ENCODE results near the gene HAPLN3. TPM values are rescaled to one million over a fixed set of nuclear protein-coding genes. Genes with fewer than 3 reads are reported as not detected.
A peak's percentile ranks its signal among the peaks of the same experiment; 100 is the strongest.

Gene HAPLN3
- total RNA-seq, 1 experiment from 2014 or later: 2.4 TPM

DNA sequence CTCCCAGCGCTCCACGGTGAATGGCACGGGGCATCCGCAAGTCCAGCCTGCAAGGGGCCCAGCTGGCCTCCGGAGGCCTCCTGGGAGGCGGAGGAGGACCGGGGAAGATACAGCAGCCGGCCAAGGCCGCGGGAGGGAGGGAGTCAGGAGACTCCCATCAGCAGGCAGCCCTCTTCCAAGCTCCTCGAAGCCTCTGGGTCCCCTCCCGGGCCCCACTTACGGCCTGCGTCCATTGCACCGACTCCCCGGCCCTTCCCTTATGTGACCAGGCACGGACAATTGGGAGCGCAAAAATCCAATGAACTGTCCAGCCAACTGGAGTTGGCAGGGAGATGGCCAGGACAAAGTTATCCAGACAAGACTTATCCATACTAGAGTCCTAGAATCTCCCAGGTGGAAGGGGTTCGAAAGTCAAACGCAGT, 17.2 kb upstream of the HAPLN3 start:
- DNase-seq: no peak
- ChIA-PET POLR2A (ENCODE audit: unreplicated experiment) (no interaction called here), CTCF (no interaction called here)
- H3K4me2 ChIP-seq: peak overlapping the region; percentile 95
- peak overlapping the region; percentile 81 for H2AFZ ChIP-seq
- no peaks in the 10 kb centered on the region for H3K9me2 ChIP-seq (ENCODE audit: insufficient read depth)
- H3K9me3 ChIP-seq (ENCODE audit: insufficient read depth, low read depth): no peaks in the 10 kb centered on the region
- H4K20me1 ChIP-seq (ENCODE audit: insufficient read depth): no peaks in the 10 kb centered on the region
- no peaks in the 10 kb centered on the region for H3K36me3 ChIP-seq (ENCODE audit: low read depth)
- H3K4me1 ChIP-seq (replicated peaks; ENCODE audit: insufficient read depth): peaks cover 20% of the 10 kb centered on the region
- H3K79me2 ChIP-seq (ENCODE audit: low read depth): no peaks in the 10 kb centered on the region
- TF ChIP-seq, protein P1, sequence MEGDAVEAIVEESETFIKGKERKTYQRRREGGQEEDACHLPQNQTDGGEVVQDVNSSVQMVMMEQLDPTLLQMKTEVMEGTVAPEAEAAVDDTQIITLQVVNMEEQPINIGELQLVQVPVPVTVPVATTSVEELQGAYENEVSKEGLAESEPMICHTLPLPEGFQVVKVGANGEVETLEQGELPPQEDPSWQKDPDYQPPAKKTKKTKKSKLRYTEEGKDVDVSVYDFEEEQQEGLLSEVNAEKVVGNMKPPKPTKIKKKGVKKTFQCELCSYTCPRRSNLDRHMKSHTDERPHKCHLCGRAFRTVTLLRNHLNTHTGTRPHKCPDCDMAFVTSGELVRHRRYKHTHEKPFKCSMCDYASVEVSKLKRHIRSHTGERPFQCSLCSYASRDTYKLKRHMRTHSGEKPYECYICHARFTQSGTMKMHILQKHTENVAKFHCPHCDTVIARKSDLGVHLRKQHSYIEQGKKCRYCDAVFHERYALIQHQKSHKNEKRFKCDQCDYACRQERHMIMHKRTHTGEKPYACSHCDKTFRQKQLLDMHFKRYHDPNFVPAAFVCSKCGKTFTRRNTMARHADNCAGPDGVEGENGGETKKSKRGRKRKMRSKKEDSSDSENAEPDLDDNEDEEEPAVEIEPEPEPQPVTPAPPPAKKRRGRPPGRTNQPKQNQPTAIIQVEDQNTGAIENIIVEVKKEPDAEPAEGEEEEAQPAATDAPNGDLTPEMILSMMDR (conservative IDR thresholded peaks at IDR 0.05): no peak
- no peak for TF ChIP-seq EZH2 (IDR thresholded peaks at IDR 0.05; ENCODE audit: low read depth)
- H3F3A ChIP-seq (ENCODE audit: insufficient read depth, low read depth): peaks cover 5% of the 10 kb centered on the region
- intact Hi-C loops (cut with micrococcal nuclease; ENCODE audit: unreplicated experiment): no loop called here
- no TSS peak for BruUV-seq (replicated peaks)
- no peak overlapping the region for H3K27ac ChIP-seq
- no peaks in the 10 kb centered on the region for H3K27me3 ChIP-seq (ENCODE audit: insufficient read depth, low read depth)
- H3K4me3 ChIP-seq: peak overlapping the region; percentile 80

DNA sequence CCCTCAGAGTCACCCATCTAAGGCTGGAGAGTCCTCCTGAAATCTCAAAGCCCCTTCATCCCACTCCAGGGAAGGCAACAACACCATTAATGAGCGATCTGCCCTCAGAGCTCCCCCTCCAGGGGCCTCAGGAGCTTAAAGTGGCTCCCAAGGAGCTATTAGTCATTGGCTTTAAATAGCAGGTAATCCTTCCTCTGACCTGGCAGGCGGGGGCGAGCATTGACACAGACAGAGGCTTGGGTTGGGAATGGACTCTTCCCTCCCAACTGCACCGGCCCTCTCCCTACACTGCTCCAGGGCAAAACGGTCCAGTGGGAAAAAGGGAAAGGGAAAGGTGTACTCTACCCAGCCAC, 16.4 kb upstream of the HAPLN3 start:
- H3K4me1 ChIP-seq (replicated peaks; ENCODE audit: insufficient read depth): peaks cover 20% of the 10 kb centered on the region
- no peak for TF ChIP-seq EZH2 (IDR thresholded peaks at IDR 0.05; ENCODE audit: low read depth)
- TF ChIP-seq, protein P1 (conservative IDR thresholded peaks at IDR 0.05): no peak
- DNase-seq: no peak
- H3K36me3 ChIP-seq (ENCODE audit: low read depth): no peaks in the 10 kb centered on the region
- no peaks in the 10 kb centered on the region for H3K27me3 ChIP-seq (ENCODE audit: insufficient read depth, low read depth)
- H4K20me1 ChIP-seq (ENCODE audit: insufficient read depth): no peaks in the 10 kb centered on the region
- no TSS peak for BruUV-seq (replicated peaks)
- no peak overlapping the region for H2AFZ ChIP-seq
- intact Hi-C loops (cut with micrococcal nuclease; ENCODE audit: unreplicated experiment): no loop called here
- POLR2A ChIA-PET (ENCODE audit: unreplicated experiment): no interaction called here
- H3K9me2 ChIP-seq (ENCODE audit: insufficient read depth): no peaks in the 10 kb centered on the region
- H3K79me2 ChIP-seq (ENCODE audit: low read depth): no peaks in the 10 kb centered on the region
- no peaks in the 10 kb centered on the region for H3K9me3 ChIP-seq (ENCODE audit: insufficient read depth, low read depth)
- no peak overlapping the region for H3K27ac ChIP-seq
- CTCF ChIA-PET: interaction anchor here (0.6 to 0.7 kb wide), 3 partner anchors 78 to 221 kb away, joined by 3 to 8 read pairs (median 4); no protein-coding TSS in a partner anchor
- H3F3A ChIP-seq (ENCODE audit: insufficient read depth, low read depth): peaks cover 5% of the 10 kb centered on the region
- H3K4me2 ChIP-seq: peak overlapping the region; percentile 95
- H3K4me3 ChIP-seq: no peak overlapping the region

DNA sequence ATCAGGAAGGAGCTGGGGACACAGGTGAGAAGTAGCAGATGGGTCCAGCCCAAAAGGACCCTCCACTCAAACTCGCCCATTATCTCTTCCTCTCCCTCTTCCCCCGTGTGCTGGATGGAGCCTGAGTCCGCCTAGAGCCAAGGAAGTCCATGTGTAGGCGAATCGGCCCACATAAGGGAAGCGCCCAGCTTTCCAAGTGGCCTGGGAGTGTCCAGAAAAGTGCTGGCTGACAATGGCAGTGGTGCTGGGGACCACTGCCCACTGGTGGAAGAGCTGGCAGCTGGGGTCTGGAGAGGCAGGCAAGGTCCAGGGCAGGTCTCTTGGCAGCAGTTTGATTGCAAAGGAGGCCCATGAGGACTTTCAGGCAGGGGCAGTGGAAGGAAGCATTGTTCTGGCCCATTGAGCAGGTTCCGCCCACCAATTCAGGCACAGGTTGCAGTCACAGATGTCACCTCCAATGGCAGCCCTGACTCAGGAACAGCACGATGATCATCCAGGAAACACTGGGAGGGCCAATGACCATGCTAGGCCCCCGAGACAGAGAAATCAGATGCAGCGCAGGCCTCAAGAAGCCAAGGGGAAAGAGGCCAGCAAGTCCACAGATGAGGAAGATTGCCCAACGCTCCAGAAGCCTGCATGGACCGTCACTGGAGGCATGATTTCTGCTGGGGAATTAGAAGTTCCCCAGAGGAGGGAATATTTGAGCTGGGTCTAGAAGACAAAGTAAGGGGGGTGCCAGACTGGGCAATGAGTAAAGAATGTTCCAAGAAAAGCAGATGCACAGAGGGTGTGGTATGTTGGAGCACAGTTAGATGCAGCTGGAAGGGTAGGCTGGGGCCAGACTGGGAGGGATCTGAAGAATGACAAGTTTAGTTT, 14.8 kb upstream of the HAPLN3 start:
- peaks cover 20% of the 10 kb centered on the region for H3K4me1 ChIP-seq (replicated peaks; ENCODE audit: insufficient read depth)

More for the DNA sequence above, 14.8 kb upstream of the HAPLN3 start:
- no peak overlapping the region for H3K4me3 ChIP-seq
- intact Hi-C loops (cut with micrococcal nuclease; ENCODE audit: unreplicated experiment): no loop called here
- no peak overlapping the region for H2AFZ ChIP-seq
- no peaks in the 10 kb centered on the region for H3K27me3 ChIP-seq (ENCODE audit: insufficient read depth, low read depth)
- no peaks in the 10 kb centered on the region for H3K36me3 ChIP-seq (ENCODE audit: low read depth)
- ChIA-PET CTCF (no interaction called here), POLR2A (ENCODE audit: unreplicated experiment) (no interaction called here)
- no peaks in the 10 kb centered on the region for H4K20me1 ChIP-seq (ENCODE audit: insufficient read depth)
- TF ChIP-seq, protein P1 (conservative IDR thresholded peaks at IDR 0.05): no peak
- no peak for TF ChIP-seq EZH2 (IDR thresholded peaks at IDR 0.05; ENCODE audit: low read depth)
- no TSS peak for BruUV-seq (replicated peaks)
- H3K9me3 ChIP-seq (ENCODE audit: insufficient read depth, low read depth): no peaks in the 10 kb centered on the region
- H3K79me2 ChIP-seq (ENCODE audit: low read depth): no peaks in the 10 kb centered on the region
- no peak overlapping the region for H3K27ac ChIP-seq
- DNase-seq: no peak
- H3F3A ChIP-seq (ENCODE audit: insufficient read depth, low read depth): peaks cover 5% of the 10 kb centered on the region
- H3K4me2 ChIP-seq: no peak overlapping the region
- no peaks in the 10 kb centered on the region for H3K9me2 ChIP-seq (ENCODE audit: insufficient read depth)
